CMK (cell line): ENCODE data around the gene FILIP1L.

Source experiments
- DNase-seq: peaks from one replicate; pipeline ENCODE4 v3.0.0-alpha.2; 2010; ENCODE audit warnings: low read depth

FILIP1L gene

DNA sequence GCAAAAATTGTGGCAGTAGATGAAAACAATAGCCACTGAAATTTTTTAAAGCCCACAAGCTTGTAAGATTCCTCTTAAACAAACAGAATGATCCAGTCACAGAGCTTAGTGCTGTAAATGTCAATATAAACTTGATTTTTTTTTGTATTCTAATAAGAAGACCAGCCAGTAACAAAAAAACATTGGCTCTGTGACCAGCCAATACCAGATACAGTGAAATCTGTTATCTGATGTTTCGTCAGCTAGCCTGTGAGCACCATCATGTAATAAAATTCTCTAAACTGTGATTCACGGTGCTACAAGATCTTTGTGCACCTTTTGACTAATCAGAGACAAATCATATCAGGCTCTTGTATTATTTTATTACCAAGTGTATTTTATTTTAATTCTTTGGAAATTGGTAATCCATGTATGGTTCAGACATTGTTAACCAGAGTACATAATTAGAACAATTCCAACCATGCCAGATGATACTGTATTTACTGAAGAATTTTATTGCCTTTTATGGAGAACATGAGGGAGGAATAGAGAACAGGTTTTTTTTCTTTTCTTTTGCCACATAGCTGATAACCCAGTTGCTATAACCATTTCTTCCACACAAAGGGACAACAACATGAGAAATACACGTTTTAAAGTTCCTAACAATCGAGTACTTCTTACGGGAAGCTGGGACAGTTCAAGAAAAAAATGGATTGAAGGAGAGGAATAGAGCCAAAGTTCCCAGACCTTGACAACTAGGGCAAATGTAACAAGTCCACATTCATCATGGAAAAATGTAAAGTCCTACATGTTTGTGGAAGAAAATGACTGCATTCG is 71.9 kb downstream of the FILIP1L start:
- DNase-seq, result no peak

DNA sequence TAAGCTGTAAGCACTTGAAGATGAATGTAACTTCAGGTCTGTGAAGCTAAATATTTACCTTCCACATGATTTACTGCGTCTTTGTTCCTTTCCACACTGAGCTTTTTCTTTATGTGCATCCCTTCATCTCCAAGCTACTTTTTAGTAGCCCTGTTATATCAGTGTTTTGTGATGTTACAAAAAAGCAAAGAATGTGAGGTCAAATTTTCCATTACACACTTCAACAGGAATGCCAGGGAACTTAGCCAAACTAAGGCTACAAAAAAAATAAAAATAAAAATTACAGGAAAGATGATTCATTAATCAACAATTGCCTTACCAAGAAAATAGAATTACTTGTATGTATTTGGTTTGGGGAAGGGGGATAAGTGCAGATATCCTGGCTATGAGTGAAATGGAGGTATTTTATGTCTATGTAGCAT is 73.0 kb downstream of the FILIP1L start:
- no peak for DNase-seq

DNA sequence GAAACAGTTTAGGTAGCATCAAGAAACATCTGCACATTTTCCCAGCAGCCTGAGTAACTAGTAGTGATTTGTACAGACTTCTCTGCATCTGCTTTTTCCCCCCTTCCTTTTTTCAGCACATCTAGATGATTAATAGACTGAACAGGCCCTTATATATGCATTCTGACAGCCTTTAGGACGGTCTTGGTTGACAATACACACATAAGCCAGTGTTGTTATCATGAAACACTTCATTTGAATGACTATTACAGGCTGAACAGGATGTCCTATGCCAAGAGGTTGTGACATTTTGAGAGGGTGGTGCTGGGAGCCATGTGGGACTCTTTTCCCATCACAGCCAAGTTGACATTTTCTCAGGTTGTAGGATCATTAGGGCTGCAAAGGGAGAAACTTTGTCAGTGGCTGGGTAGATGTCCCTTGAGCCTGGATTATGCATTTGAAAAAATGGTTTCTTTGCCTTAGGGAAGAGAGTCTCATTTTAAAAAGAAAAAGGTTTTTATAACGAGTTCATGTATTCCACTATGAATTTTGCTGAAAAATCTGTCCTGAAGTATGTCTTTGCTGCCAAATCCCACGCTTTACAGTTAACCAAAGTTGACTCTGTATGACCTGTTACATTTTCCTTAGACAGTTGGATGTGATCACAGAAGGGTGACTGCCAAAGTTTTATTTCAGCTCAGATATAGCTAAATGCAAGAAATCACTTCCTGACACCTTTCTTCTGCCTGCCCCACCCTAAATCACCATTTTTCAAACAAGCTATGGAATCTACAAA is 73.7 kb downstream of the FILIP1L start:
- DNase-seq, result no peak

DNA sequence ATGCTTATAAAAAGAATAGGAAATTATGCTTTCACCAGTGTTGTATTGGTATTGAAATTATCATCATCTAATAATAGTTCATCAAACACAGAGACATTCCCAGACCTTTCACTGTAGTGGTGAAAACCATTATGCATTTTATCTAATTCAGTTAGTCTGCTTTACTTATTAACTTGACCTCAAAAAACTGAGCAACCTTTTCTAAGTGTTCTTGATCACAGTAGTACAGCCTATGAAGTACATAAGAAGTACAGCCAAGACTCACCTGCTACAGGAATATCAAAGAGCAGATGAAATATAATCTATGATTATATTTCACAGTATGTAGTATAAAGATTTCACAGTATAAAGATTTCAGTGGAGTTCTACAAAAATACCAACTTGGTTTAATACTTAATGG is 75.2 kb downstream of the FILIP1L start:
- no peak for DNase-seq

DNA sequence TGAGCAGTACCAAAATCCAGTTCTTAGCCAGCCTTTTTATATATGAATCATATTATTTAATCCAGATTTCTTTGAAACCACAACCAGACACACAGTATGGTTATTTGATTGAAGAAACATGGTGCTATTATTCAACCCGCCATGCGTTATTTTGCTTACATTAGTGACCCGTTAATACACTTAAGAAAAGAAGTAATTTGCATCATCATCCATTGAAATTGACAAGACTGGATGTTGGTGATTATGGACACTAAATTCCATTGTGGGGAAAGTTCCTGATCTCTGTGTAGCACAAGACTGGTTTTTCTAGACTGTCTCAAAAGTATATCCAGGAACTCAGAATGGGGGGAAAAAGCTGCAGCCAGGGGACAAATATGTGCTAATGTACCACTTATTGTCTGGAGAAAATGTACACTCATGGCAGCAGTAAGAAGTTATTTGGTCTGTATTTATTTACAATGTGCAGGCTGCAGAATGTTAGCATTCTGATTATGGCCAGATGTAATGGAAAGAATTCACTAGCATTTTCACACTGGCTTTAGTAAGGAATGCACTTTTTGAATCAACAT is 80.3 kb downstream of the FILIP1L start:
- no peak for DNase-seq

DNA sequence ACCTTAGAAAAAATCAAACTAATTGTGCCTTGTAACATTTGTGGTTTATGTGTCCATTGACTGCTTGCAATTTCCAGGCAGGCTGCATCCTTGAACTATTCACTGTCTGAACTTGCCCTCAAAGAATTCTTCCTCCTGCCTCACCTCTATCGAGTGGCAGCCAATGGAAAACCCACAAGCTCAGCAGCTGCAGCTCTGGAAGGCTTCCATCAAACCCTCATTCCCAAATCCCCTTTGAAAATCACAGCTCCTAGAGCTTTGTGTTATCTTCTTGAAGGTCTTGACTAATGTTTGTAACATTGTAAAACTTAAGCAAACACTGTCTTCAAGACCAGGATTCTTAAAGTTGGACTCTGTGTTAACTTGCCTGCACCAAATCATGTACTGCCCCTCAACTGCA is 81.1 kb downstream of the FILIP1L start:
- no peak for DNase-seq

DNA sequence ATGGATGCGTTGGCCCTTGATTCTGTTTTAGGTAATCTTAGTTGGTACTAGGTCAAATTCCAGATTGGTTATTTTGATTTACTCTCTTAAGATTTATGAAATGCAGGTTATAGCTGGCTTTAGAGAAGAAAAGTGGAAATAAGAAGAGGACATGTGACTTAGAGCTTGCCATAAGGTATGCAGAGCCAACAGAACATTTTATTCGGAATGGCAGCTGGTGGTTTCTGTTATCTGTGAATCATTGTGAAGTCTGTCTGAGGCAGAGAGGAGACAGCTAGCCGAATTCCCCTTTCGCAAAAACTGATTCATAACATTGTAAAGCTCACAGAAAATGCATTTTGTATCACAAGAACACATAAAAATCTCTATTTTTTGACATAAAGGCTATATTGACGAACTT is 82.1 kb downstream of the FILIP1L start:
- no peak for DNase-seq

DNA sequence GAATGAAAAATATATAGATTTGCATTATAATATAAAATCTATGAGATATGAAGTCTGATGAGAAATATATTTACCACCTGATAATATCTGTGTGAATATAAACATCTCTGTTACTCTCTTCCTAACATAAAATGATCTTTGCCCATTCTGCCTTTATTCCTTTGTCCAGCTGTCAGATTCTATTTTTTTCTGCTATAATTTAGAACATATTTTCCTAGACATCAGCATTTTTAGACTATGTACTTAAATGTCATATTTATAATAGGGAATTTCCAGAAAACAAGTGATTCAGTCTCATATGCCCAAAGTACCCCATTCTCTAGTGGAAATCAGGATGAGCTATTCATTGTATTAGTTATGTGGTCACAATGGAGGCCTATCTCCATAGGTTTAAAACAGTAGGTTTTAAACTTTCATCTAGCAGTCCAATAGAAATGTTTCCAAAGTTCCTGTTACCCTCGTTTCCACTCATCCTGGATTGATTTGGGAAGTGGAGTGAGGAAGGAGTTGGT is 83.3 kb downstream of the FILIP1L start:
- DNase-seq, result no peak

DNA sequence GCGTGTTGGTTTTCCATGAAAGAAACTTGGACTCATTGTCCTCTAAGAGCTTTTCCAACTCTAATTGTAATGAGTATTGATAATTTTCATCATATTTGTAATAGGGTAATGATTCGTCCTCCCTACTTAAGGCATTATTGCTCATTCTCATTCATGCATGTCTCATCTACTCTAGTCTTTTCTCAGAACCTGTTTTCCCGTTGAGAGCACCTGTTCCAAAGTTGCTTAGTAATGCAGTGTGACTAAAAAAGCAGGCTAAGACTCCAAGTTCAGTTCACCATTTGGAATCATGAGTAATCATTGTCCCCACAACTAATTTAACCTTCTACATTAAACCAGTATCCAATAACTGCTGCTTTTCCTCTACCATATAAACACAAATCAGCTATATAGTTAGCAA is 84.0 kb downstream of the FILIP1L start:
- DNase-seq, result no peak

DNA sequence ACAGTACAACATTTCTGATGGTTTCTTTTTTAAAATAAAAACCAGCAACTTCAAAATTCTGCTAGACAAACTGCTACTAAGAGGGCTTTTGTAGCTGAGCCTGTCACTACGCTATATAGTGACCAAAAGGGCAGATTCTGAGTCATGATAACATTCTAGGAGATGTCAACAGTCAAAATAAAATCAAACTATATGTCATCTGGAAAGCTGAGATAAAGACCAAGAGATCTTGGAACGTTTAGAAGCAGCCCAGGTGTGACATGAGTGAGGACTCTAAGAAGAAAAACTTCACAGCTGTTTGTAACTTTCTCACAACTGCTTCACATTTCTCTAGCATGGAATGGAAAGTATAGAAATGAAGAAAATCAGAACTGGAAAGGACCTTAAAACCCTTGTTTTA is 84.6 kb downstream of the FILIP1L start:
- no peak for DNase-seq

DNA sequence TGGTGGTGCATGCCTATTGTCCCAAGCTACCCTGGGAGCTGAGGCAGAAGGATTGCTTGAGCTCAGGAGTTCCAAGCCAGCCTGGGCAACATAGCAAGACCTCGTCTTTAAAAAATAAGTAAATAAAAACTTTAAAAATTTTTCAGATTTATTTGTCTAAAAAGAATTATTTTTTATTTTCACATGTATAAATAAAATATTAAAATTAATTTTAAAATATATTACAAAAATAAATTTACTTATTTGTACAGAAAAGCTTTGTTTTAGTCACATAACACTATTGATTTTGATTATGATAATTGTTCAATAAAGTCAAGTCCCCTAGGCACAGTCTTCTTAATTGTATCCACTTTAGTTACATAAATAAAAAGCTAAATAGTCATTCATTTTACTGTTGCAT is 85.2 kb downstream of the FILIP1L start:
- no peak for DNase-seq

DNA sequence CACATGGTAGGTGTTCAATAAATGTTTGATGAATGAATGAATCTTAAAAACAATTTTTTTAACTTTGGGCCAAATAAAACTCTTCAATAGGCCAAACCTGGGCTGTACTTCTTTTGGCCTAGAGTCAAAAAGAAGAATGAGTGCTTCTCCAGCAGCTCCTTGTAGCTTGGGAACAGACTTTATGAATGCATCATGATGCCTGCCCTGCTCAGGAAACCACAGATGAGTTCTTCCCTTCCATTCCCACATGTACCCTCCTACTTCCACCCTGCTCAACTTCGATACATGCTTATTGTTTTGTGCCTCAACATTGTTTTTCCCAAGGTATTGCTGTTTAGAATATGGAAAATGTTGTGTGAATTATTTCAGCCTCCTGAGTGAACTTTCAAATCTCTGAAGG is 87.0 kb downstream of the FILIP1L start:
- DNase-seq, result no peak

DNA sequence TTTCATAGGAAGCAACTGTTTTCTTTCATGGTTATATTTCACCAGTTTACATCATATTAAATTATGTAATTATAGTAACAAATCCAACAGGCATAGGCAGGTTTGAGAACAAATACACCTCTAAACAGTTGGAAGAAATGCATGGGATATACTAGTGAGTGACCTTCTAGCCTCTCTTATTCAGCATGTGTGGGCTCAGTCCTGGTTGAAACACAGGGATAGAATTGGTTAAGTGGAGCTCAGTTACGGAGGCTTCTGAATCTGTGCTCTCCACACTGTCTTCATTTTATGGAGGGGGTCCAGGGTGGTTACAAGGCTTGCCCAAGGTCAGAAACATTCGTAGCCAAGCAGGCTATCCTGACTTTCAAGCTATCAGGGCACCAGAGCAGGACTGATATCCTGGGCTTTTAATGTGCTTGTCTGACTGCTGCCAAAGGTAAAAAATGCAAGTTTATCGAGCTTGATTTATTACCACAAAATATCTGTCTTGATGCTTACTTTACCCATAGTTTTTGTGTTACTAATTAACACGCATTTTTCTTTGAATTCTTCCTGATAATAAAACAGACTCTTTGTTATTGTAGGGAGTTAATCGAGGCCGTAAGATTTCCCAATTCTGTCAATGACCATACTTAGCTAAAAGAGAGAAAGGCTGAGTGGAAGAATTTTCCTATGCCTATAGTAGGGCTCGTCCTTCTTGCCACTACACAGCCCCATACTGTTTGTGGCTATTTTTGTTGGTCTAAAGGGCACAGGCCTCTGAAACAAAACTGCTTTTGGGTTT is 89.6 kb downstream of the FILIP1L start:
- no peak for DNase-seq

DNA sequence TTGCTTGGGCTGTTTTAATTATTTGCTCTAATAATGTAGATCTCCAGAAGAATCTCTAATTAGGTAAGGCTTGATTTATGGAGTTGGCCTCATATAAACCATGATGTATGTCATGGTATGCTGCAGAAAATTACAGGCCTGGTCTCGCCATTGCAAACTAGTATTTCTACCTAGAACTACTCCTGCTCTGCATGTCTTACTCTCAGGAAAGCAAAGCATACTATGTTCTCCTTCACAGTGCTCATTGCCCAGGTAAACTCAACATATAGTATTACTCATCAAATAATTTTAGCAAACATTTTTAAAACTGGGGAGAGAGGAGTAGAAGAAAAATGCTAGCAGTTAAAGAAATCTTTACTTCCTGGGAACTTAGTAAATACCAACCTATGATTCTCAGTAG is 90.7 kb downstream of the FILIP1L start:
- no peak for DNase-seq

DNA sequence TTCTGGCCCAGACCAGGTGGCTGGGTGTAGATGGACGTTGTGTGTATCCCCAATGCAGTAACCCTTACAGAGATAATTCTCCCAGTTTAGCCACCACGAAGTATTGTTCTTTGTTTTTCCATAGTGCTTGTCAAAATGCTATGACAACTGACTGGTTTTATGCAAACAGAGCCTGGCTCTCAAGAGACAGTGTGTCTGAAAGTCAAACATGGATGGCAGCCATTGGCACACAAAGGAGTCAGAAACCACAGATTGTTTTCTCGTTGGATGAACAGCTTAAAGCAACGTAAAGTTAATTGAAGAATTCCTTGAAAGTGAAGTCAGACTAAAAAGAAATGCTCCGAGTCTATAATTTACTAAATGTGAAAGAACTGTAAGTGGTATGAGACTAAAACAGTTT is 91.2 kb downstream of the FILIP1L start:
- no peak for DNase-seq

DNA sequence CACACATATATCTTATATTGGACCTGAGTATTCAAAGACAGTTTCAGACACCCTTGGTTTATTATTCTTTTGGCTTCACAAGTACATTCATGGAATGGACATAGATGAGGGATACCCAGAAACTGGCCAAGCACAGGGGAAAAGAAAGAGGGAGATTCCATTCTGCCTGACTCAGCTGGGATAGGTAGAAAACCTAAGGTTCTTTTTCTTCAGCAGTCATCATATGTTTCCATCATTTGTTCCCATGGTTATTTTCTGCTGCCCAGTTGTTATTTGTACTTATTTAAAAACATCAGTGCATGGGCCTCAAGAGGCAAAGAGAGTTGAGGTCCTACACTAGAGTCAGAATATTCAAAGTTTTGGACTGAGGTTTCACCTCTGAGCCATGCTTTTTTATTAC is 91.8 kb downstream of the FILIP1L start:
- DNase-seq, result no peak

DNA sequence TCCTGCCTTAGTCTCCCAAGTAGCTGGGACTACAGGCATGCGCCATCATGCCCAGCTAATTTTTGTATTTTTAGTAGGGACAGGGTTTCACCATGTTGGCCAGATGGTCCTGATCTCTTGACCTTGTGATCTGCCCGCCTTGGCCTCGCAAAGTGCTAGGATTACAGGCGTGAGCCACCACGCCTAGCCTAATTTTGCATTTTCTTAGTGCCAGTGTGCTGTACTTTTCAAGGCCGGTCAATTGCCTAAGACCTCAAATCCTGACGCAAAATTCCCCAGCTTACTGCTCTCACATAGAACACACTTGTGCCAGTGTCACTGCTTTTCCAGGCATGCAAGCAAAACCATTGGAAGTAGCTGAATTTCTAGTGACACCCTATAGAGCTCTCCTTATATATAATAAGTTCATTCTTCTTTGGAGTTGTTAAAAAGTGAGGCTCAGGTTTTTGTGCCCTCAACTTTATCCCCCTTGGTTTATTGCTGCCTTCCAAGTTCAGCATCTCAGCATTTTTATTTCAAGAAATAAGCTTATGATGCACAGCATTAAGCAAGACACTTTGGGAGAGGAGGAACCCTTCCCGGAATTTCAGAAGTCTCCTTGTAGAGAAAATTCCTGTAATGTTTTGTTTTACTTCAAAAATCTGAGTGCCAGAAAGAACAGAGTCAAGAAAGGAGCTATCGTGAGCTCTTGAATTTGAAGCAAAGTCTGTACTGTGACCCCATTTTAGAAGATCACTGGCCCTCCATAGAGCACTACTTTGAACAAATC is 93.2 kb downstream of the FILIP1L start:
- DNase-seq, result no peak

DNA sequence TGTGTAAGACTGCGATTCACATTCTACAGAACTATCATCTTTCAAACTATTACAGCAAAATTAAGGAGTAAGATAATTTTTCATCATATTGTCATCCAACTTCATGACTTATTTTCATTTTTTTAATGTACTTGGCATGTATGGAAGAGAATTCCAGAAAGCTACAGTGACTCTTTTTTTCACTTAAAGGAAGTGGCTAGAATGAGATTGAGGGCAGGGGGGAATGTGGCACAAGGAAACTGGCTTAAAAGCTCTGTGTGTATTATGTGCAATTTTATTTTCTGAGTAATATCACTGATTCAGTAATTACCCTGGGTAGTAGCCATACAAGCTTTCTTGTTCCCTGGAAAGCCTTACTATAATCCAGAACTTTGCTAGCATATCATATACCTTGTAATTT is 94.6 kb downstream of the FILIP1L start:
- no peak for DNase-seq

DNA sequence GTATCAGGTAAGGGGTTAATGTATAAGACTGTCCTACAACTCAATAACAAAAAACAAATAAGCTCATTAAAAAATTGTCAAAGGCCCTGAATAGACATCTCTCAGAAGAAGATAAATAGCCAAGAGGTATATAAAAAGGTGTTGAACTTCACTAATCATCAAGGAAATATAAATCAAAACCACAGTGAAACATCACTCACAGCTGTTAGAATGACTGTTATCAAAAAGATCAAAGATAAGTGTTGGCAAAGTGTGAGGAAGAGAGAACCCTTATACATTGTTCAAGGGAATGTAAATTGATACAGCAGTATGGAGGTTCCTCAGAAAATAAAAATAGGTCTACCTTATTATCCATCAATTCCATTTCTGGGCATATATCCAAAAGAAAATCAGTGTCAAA is 95.5 kb downstream of the FILIP1L start:
- DNase-seq, result no peak

DNA sequence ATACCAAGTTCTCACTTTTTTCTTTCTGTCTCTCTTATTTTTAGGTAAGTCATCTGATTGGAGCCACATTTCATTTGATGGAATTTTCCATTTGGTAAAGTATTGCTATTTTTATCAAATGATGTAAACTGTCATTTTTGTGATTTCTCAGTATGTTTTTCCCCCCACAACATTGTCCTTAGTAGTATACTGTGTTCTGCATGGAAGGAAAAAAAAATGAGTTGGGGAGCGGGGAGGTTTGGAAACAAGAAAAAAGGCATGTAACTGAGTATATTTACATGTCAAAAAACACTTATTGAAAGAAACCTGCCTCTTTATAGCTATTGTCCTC is 104.2 kb downstream of the FILIP1L start:
- DNase-seq, result no peak

DNA sequence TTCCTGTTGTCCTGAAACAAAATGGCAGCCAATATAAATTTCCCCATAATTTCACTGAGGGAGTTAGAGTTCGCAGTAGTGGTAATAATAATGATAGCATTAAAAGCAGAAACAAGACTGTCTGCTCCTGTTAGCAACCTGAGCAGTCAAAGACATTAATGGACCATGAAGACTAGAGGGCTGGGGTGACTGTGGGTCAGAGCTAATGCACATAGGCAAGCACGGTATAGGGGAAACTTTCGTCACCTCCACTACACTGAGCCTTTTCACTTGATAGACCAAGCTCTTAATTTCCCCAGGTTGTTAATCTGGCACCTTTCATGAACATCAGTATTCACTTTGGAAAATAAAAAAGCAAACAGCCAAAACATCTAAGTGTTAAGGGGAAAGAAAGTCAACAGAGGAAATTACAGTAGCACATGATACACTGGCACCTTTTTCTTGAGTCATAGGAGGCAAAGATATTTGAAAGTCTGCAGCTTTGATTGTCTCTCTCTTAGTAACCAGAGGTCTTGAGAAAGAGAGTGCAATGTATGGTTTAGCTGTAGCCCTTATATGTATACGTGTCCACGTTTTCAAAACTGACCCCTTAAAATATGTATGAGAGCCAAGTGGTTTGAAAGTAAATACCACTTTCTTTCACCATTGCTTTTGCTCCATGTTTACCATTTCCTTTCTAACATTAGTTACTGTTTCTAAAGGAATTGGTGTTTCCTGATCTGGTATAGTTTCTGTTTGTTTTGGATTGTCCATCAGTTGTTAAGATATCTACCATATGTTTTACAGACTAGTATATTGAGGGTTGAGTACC is 104.8 kb downstream of the FILIP1L start:
- DNase-seq, result no peak
